OCI-LY7 (cell line): ENCODE data around the gene RASGRP2. TPM values are rescaled to one million over a fixed set of nuclear protein-coding genes. Genes with fewer than 3 reads are reported as not detected.

Experiments
- BruUV-seq: library from RNA; stranded (reverse); fragments of 400-500 nt; replicated peaks from 2 replicates; lab custom pipeline; 2021; lab: Mats Ljungman, UMichigan
- CTCF ChIA-PET: fragments of 300-600 bp; sonication (Branson Sonifier 250); formaldehyde crosslinking; loops from one replicate; lab custom pipeline; 2022; ENCODE audit warnings: antibody characterized with exemption; ENCODE audit not compliant: unreplicated experiment; lab: Charles Lee
- POLR2A ChIA-PET: fragments of 300-600 bp; sonication (Branson Sonifier 250); formaldehyde crosslinking; loops from one replicate; lab custom pipeline; 2022; ENCODE audit warnings: antibody characterized with exemption; lab: Charles Lee
- DNase-seq: peaks from one replicate; pipeline ENCODE4 v3.0.0-alpha.2; 2015; ENCODE audit warnings: low spot score
- H2AFZ ChIP-seq: fragments of 200-600 bp; sonication (generic), shearing (Covaris generic); 2 replicates; pipeline ENCODE4 v1.6.1; 2014; ENCODE audit warnings: mild to moderate bottlenecking, antibody characterized with exemption, low read length, moderate library complexity
- H3K27ac ChIP-seq: fragments of 200-600 bp; sonication (generic); 2 replicates; pipeline ENCODE4 v1.5.1; 2014; ENCODE audit warnings: mixed run types, low read depth, mild to moderate bottlenecking, moderate library complexity, low read length, inconsistent platforms; ENCODE audit not compliant: poor library complexity, severe bottlenecking
- H3K36me3 ChIP-seq: fragments of 200-600 bp; sonication (generic); 2 replicates; pipeline ENCODE4 v1.6.1; 2014; ENCODE audit warnings: mild to moderate bottlenecking, antibody characterized with exemption, low read length, moderate library complexity, mixed read lengths; ENCODE audit not compliant: insufficient read depth
- H3K4me1 ChIP-seq: fragments of 200-600 bp; sonication (generic); 2 replicates; pipeline ENCODE4 v1.5.1; 2014; ENCODE audit warnings: mild to moderate bottlenecking, low read length; ENCODE audit not compliant: insufficient read depth, poor library complexity, severe bottlenecking
- H3K4me2 ChIP-seq: fragments of 200-600 bp; sonication (generic); 2 replicates; pipeline ENCODE4 v1.6.1; 2014; ENCODE audit warnings: mild to moderate bottlenecking, low read length
- H3K4me3 ChIP-seq: fragments of 200-600 bp; sonication (generic); 2 replicates; pipeline ENCODE4 v1.5.1; 2014; ENCODE audit warnings: mild to moderate bottlenecking, low read depth, low read length; ENCODE audit not compliant: poor library complexity, severe bottlenecking
- H3K79me2 ChIP-seq: fragments of 200-600 bp; sonication (generic); 2 replicates; pipeline ENCODE4 v1.6.1; 2016; ENCODE audit warnings: low read depth, mild to moderate bottlenecking, low read length, moderate library complexity, mixed read lengths; ENCODE audit not compliant: insufficient read depth
- H3K9me2 ChIP-seq: fragments of 200-600 bp; sonication (generic); 2 replicates; pipeline ENCODE4 v1.6.1; 2016; ENCODE audit warnings: mild to moderate bottlenecking, low read length, mixed read lengths; ENCODE audit not compliant: insufficient read depth
- H3K9me3 ChIP-seq: fragments of 200-600 bp; sonication (generic); 2 replicates; pipeline ENCODE4 v1.6.1; 2014; ENCODE audit warnings: mild to moderate bottlenecking, mixed run types, low read length, mixed read lengths
- H4K20me1 ChIP-seq: fragments of 200-600 bp; sonication (generic); 2 replicates; pipeline ENCODE4 v1.6.1; 2014; ENCODE audit warnings: mild to moderate bottlenecking, antibody characterized with exemption, low read length, moderate library complexity, mixed read lengths; ENCODE audit not compliant: insufficient read depth
- CTCF ChIP-seq: fragments of 200-600 bp; sonication (generic); conservative IDR thresholded peaks from 2 replicates; pipeline ENCODE4 v1.5.1; 2014; ENCODE audit warnings: mild to moderate bottlenecking, antibody characterized with exemption, low read length, moderate library complexity, mixed read lengths
- EZH2phosphoT487 ChIP-seq: fragments of 200-600 bp; sonication (generic); IDR thresholded peaks from 2 replicates; pipeline ENCODE4 v1.6.1; 2018; ENCODE audit warnings: low read depth, borderline replicate concordance, mild to moderate bottlenecking, mixed run types, antibody characterized with exemption, low read length, moderate library complexity, mixed read lengths
- intact Hi-C: fragments of 100-400 bp; cut with micrococcal nuclease; formaldehyde crosslinking; loops from one replicate; pipeline ENCODE4 v1.10.0; 2022; ENCODE audit not compliant: unreplicated experiment
- total RNA-seq, 2 experiments: library from RNA; depleted of rRNA in 1 of 2; stranded (reverse); fragments of >200 nt in 1 of 2; shearing (Covaris generic) in 1 of 2; gene quantifications; 2 replicates each; pipeline ENCODE4 v1.2.3, GENCODE V29; 2014 to 2022

Gene RASGRP2
- total RNA-seq, 2 experiments from 2014 or later: 127 to 195 TPM

- no TSS peak for BruUV-seq
- Histone ChIP-seq H4K20me1 (no peaks in the 10 kb centered on the region), H3K36me3 (no peaks in the 10 kb centered on the region), H3K79me2 (no peaks in the 10 kb centered on the region), H3K9me2 (no peaks in the 10 kb centered on the region), H3K9me3 (no peaks in the 10 kb centered on the region), H3K4me3 (no peak overlapping the region), H2AFZ (no peak overlapping the region), H3K27ac (no peak overlapping the region), H3K4me1 (peaks cover 19% of the 10 kb centered on the region), H3K4me2 (no peak overlapping the region)
- POLR2A ChIA-PET: no interaction called here
- DNase-seq: no peak
- peak; percentile 5; the same call in 1 of the 2 replicates for TF ChIP-seq EZH2phosphoT487
- TF ChIP-seq CTCF: no peak
- CTCF ChIA-PET: no interaction called here
- intact Hi-C loops: no loop called here
Observed at GRCh38 chr11:64677441-64678023, 66.4 kb downstream of the RASGRP2 start.

Other genes starting within 250 kb of the RASGRP2 start
- 0.09 and 0.18 TPM in 2 replicates for gene SLC22A11, start 188.2 kb downstream of the RASGRP2 start, total RNA-seq (2014; rRNA removed; shearing (Covaris generic))
- not detected in 2 replicates for gene SLC22A11, start 188.2 kb downstream of the RASGRP2 start, total RNA-seq (2022)
- gene SLC22A12, start 152.9 kb downstream of the RASGRP2 start, total RNA-seq (2014; rRNA removed; shearing (Covaris generic)): not detected in 2 replicates
- not detected in 2 replicates for gene SLC22A12, start 152.9 kb downstream of the RASGRP2 start, total RNA-seq (2022)
- gene NRXN2, start 20.9 kb downstream of the RASGRP2 start, total RNA-seq (2014; rRNA removed; shearing (Covaris generic)): 2.2 and 2.4 TPM in 2 replicates
- 1.6 and 3.3 TPM in 2 replicates for gene NRXN2, start 20.9 kb downstream of the RASGRP2 start, total RNA-seq (2022)
- gene PYGM, start 15.8 kb upstream of the RASGRP2 start, total RNA-seq (2014; rRNA removed; shearing (Covaris generic)): 2.2 and 10.1 TPM in 2 replicates
- gene PYGM, start 15.8 kb upstream of the RASGRP2 start, total RNA-seq (2022): 2.2 and 2.4 TPM in 2 replicates
- 247 and 261 TPM in 2 replicates for gene SF1, start 34.4 kb upstream of the RASGRP2 start, total RNA-seq (2014; rRNA removed; shearing (Covaris generic))
- gene SF1, start 34.4 kb upstream of the RASGRP2 start, total RNA-seq (2022): 535 TPM in 2 replicates
- 109 and 115 TPM in 2 replicates for gene MAP4K2, start 59.1 kb upstream of the RASGRP2 start, total RNA-seq (2014; rRNA removed; shearing (Covaris generic))
- gene MAP4K2, start 59.1 kb upstream of the RASGRP2 start, total RNA-seq (2022): 110 and 122 TPM in 2 replicates
- gene MEN1, start 66.4 kb upstream of the RASGRP2 start, total RNA-seq (2014; rRNA removed; shearing (Covaris generic)): 29.8 and 44.4 TPM in 2 replicates
- 71.6 and 72.4 TPM in 2 replicates for gene MEN1, start 66.4 kb upstream of the RASGRP2 start, total RNA-seq (2022)
- gene CDC42BPG, start 100.5 kb upstream of the RASGRP2 start, total RNA-seq (2014; rRNA removed; shearing (Covaris generic)): 4.9 TPM in 2 replicates
- gene CDC42BPG, start 100.5 kb upstream of the RASGRP2 start, total RNA-seq (2022): 3.5 and 5.1 TPM in 2 replicates
- gene EHD1, start 134.5 kb upstream of the RASGRP2 start, total RNA-seq (2014; rRNA removed; shearing (Covaris generic)): 101 and 107 TPM in 2 replicates
- gene EHD1, start 134.5 kb upstream of the RASGRP2 start, total RNA-seq (2022): 153 and 177 TPM in 2 replicates
- 18.1 and 29.0 TPM in 2 replicates for gene ATG2A, start 173.1 kb upstream of the RASGRP2 start, total RNA-seq (2014; rRNA removed; shearing (Covaris generic))
- 28.2 and 28.7 TPM in 2 replicates for gene ATG2A, start 173.1 kb upstream of the RASGRP2 start, total RNA-seq (2022)
- gene PPP2R5B, start 180.5 kb upstream of the RASGRP2 start, total RNA-seq (2014; rRNA removed; shearing (Covaris generic)): 8.6 and 8.8 TPM in 2 replicates
- 13.3 and 16.2 TPM in 2 replicates for gene PPP2R5B, start 180.5 kb upstream of the RASGRP2 start, total RNA-seq (2022)
- not detected in 2 replicates for gene GPHA2, start 191.8 kb upstream of the RASGRP2 start, total RNA-seq (2014; rRNA removed; shearing (Covaris generic))
- not detected in 2 replicates for gene GPHA2, start 191.8 kb upstream of the RASGRP2 start, total RNA-seq (2022)
- not detected in 2 replicates for gene MAJIN, start 228.0 kb upstream of the RASGRP2 start, total RNA-seq (2014; rRNA removed; shearing (Covaris generic))
- not detected in 2 replicates for gene MAJIN, start 228.0 kb upstream of the RASGRP2 start, total RNA-seq (2022)